Caco-2 (cell line): Measurements from ENCODE around the gene CLDN20. TPM values are rescaled to one million over a fixed set of nuclear protein-coding genes. Genes with fewer than 3 reads are reported as not detected.
"Not testable (repeated sequence)": the region's sequence is repeated elsewhere in the genome, so short reads cannot be mapped to it uniquely, and the experiment has no call there.

Source experiments
- Bru-seq: library from RNA; stranded (reverse); fragments of 400-500 nt; gene quantifications from one replicate; lab custom pipeline; 2021; lab: Mats Ljungman, UMichigan
- BruChase-seq, 2 experiments: library from RNA; stranded (reverse); fragments of 400-500 nt; gene quantifications; one replicate each; lab custom pipeline; 2021; lab: Mats Ljungman, UMichigan
- BruUV-seq: library from RNA; stranded (reverse); fragments of 400-500 nt; replicated peaks from 2 replicates; lab custom pipeline; 2021; lab: Mats Ljungman, UMichigan
- CTCF ChIA-PET: fragments of 300-600 bp; sonication (Branson Sonifier 250); formaldehyde crosslinking; loops from one replicate; lab custom pipeline; 2022; ENCODE audit warnings: antibody characterized with exemption; lab: Charles Lee
- POLR2A ChIA-PET: fragments of 300-600 bp; sonication (Branson Sonifier 250); formaldehyde crosslinking; loops from one replicate; lab custom pipeline; 2022; ENCODE audit warnings: antibody characterized with exemption; lab: Charles Lee
- DNase-seq, 2 experiments: peaks; one replicate each; pipeline versions ENCODE4 v3.0.0 to v3.0.0-alpha.2; 2020 to 2022
- H3K27me3 ChIP-seq: replicated peaks from 2 replicates; pipeline ENCODE4 v1.6.0; 2011; ENCODE audit warnings: low read length; ENCODE audit not compliant: control insufficient read depth, insufficient read depth
- H3K36me3 ChIP-seq: 2 replicates; pipeline ENCODE4 v1.5.1; 2011; ENCODE audit warnings: low read length; ENCODE audit not compliant: control insufficient read depth, insufficient read depth
- H3K4me1 ChIP-seq: fragments of 250-450 bp; sonication (Bioruptor Pico); 2 replicates; pipeline ENCODE4 v1.5.1; 2020; ENCODE audit warnings: mild to moderate bottlenecking
- H3K4me3 ChIP-seq: 2 replicates; pipeline ENCODE4 v1.5.1; 2011; ENCODE audit warnings: low read depth, mild to moderate bottlenecking, control low read depth, low read length
- H3K9me3 ChIP-seq: fragments of 250-450 bp; sonication (Bioruptor Pico); 2 replicates; pipeline ENCODE4 v1.5.1; 2020; ENCODE audit warnings: mild to moderate bottlenecking, moderate library complexity
- H3K27ac Mint-ChIP-seq: one replicate; pipeline ENCODE4 v1.8.0; 2022; ENCODE audit warnings: mixed read lengths; ENCODE audit not compliant: unreplicated experiment
- H3K27me3 Mint-ChIP-seq: one replicate; pipeline ENCODE4 v1.8.0; 2022; ENCODE audit warnings: mixed read lengths; ENCODE audit not compliant: insufficient read depth, unreplicated experiment
- H3K36me3 Mint-ChIP-seq: one replicate; pipeline ENCODE4 v1.8.0; 2022; ENCODE audit warnings: mild to moderate bottlenecking, mixed read lengths; ENCODE audit not compliant: insufficient read depth, unreplicated experiment
- H3K4me1 Mint-ChIP-seq: one replicate; pipeline ENCODE4 v1.8.0; 2022; ENCODE audit warnings: low read depth, mixed read lengths; ENCODE audit not compliant: unreplicated experiment
- H3K4me3 Mint-ChIP-seq: one replicate; pipeline ENCODE4 v1.8.0; 2022; ENCODE audit warnings: mild to moderate bottlenecking, moderate library complexity, mixed read lengths; ENCODE audit not compliant: unreplicated experiment
- H3K9me3 Mint-ChIP-seq: one replicate; pipeline ENCODE4 v1.8.0; 2022; ENCODE audit warnings: mixed read lengths; ENCODE audit not compliant: unreplicated experiment
- intact Hi-C: fragments of 100-400 bp; cut with micrococcal nuclease; formaldehyde crosslinking; loops from one replicate; pipeline ENCODE4 v1.10.0; 2022; ENCODE audit not compliant: unreplicated experiment
- long read RNA-seq: library from polyadenylated mRNA; stranded (forward); transcript quantifications from one replicate; pipeline ENCODE4 v2.0.0, GENCODE V29; 2022
- total RNA-seq: library from RNA; stranded (reverse); gene quantifications from 2 replicates; pipeline ENCODE4 v1.2.3, GENCODE V29; 2022
- TF ChIP-seq, protein P1 (sequence below), 2 experiments: fragments of 200-600 bp in 1 of 2; IDR thresholded peaks; 1 replicate in 1 of 2; 2 replicates in 1 of 2; pipeline versions ENCODE4 v1.5.1 to v1.8.0; 2011 to 2022; ENCODE audit warnings: antibody characterized with exemption in 1 of 2, control low read depth in 1 of 2, inconsistent platforms in 1 of 2, low read depth in 1 of 2, low read length in 1 of 2, mild to moderate bottlenecking in 1 of 2, moderate library complexity in 1 of 2; ENCODE audit not compliant: insufficient read depth in 1 of 2, severe bottlenecking in 1 of 2, unreplicated experiment in 1 of 2

CLDN20 gene, protein sequence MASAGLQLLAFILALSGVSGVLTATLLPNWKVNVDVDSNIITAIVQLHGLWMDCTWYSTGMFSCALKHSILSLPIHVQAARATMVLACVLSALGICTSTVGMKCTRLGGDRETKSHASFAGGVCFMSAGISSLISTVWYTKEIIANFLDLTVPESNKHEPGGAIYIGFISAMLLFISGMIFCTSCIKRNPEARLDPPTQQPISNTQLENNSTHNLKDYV
- total RNA-seq (not detected in 2 replicates), Bru-seq, nascent RNA (percentile 5 among the genes with signal in this experiment), BruChase-seq, experiment 1, labeled RNA remaining after a 2-hour chase (percentile 6 among the genes with signal in this experiment), BruChase-seq, experiment 2, labeled RNA remaining after a 6-hour chase (not detected)
- long read RNA-seq, partial matches to known transcripts = 0 of 13 reads
- long read RNA-seq, other reads (novel, unspliced or antisense) = 13 of 13 reads

DNA sequence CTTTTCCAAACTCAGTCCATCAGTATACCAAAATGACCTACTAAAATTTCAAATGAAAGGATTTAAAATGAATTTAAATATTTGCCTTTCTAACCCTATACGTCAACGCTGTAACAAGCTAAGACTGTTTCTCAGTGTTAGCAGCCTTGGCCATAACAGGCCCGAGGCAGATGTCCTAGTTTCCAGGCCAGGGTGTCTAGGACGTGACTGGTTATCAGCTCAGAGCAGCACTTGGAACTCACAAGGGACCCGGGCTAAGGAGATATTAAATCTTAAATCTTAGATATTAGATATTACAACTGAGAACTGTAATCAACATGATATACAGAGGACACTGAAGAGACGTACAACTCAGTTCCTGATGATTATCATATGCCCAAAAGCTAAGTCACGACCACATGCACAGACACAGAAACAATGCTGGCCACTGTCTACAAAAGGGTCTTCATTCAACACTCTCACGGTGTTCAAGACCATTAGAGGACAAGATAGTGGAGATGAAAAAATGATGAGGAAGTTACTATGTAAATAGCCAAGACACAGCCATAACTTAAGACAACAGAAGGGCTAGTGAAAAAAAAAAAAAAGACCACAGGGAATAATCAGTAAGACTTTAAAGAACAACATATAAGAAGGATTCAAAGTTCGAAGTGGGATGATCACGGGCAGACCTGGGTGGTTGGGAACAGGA lies at the start of gene CLDN20:
Gene CLDN20 (plus strand): TSS at position 641 of the 691 bp plus-strand sequence. CDS start 11,707 bp downstream, outside the sequence.
- peaks cover 4% of the 10 kb centered on the region; the same call in 1 of the 2 replicates for H3K4me1 ChIP-seq
- peaks cover 1% of the 10 kb centered on the region for H3K36me3 ChIP-seq
- H3K27me3 ChIP-seq = no peaks in the 10 kb centered on the region
- no TSS peak for BruUV-seq
- Mint-ChIP-seq H3K9me3 (no peaks in the 10 kb centered on the region), H3K4me1 (no peaks in the 10 kb centered on the region), H3K36me3 (peaks cover 13% of the 10 kb centered on the region), H3K27me3 (no peaks in the 10 kb centered on the region), H3K4me3 (no peak within 1 kb of the TSS), H3K27ac (no peak within 1 kb of the TSS)
- POLR2A ChIA-PET = no interaction called here
- no peak for DNase-seq
- TF ChIP-seq, protein P1, sequence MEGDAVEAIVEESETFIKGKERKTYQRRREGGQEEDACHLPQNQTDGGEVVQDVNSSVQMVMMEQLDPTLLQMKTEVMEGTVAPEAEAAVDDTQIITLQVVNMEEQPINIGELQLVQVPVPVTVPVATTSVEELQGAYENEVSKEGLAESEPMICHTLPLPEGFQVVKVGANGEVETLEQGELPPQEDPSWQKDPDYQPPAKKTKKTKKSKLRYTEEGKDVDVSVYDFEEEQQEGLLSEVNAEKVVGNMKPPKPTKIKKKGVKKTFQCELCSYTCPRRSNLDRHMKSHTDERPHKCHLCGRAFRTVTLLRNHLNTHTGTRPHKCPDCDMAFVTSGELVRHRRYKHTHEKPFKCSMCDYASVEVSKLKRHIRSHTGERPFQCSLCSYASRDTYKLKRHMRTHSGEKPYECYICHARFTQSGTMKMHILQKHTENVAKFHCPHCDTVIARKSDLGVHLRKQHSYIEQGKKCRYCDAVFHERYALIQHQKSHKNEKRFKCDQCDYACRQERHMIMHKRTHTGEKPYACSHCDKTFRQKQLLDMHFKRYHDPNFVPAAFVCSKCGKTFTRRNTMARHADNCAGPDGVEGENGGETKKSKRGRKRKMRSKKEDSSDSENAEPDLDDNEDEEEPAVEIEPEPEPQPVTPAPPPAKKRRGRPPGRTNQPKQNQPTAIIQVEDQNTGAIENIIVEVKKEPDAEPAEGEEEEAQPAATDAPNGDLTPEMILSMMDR (IDR thresholded peaks at IDR 0.05; ENCODE audit: insufficient read depth in 1 of 2, low read depth in 1 of 2, low read length in 1 of 2, severe bottlenecking in 1 of 2, unreplicated experiment in 1 of 2) = no peak
- CTCF ChIA-PET = no interaction called here
- intact Hi-C loops = no loop called here
- no peak within 1 kb of the TSS for H3K4me3 ChIP-seq
- H3K9me3 ChIP-seq = no peaks in the 10 kb centered on the region

DNA sequence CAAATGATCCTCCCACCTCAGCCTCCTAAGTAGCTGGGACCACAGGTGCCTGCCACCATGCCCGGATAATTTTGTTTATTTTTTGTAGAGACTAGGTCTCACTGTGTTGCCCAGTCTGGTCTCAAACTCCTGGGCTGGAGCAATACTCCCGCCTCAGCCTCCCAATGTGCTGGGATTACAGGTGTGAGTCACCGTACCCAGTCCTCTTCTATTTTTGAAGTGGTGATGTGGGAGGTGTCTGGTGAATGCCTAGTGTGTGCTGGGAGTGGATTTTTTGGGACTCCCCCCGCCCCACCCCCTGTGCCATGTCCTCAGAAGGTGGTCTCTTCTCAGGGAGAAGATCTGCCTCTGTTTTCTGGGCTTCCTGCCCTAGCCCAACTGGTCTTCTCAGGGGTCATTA lies 47.9 kb upstream of the CLDN20 start:
- TF ChIP-seq, protein P1 (IDR thresholded peaks at IDR 0.05; ENCODE audit: insufficient read depth in 1 of 2, low read depth in 1 of 2, low read length in 1 of 2, severe bottlenecking in 1 of 2, unreplicated experiment in 1 of 2) = no peak

DNA sequence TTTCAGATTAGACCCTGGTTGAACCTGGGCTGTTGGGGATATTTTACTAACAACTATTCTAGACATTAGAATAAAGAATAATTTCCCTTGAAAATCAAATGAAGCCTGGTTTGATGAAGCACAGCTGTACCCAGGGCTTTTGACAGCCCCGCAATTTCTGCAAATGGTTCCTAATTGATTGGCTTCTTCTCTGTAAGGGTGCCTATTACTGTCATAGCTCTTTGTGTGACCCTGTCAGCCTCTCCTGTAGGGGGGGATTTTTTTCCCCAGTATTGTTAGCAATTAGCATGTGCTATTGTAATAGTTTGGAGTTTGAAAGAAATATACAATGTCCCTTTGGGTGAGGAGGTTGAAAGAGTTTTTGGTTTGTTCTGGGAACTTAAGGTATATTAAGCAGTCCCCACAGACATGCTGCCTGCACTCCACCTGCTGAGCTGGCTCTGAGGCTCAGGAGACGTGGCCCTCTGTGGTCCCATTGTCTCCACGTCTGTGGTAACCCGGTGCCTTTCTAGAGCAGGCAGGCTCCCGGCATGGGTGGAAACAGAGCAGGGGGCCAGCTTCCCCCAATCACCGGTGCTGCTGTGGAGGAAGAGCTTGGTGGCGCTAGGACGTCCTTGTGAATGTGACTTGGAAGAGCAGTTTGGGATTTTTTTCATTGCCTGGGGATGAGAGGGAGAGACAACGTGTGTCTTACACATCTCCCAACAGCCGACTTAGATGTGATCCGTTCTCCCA lies 47.3 kb upstream of the CLDN20 start:
- DNase-seq = no peak
- Mint-ChIP-seq H3K27ac (no peak overlapping the region), H3K9me3 (no peaks in the 10 kb centered on the region), H3K4me3 (no peak overlapping the region), H3K4me1 (peaks cover 12% of the 10 kb centered on the region), H3K27me3 (no peaks in the 10 kb centered on the region), H3K36me3 (no peaks in the 10 kb centered on the region)
- TF ChIP-seq, protein P1 (IDR thresholded peaks at IDR 0.05; ENCODE audit: insufficient read depth in 1 of 2, low read depth in 1 of 2, low read length in 1 of 2, severe bottlenecking in 1 of 2, unreplicated experiment in 1 of 2) = no peak
- no TSS peak for BruUV-seq
- ChIA-PET POLR2A (no interaction called here), CTCF (no interaction called here)
- Histone ChIP-seq H3K4me3 (no peak overlapping the region), H3K36me3 (no peaks in the 10 kb centered on the region), H3K27me3 (no peaks in the 10 kb centered on the region), H3K4me1 (no peaks in the 10 kb centered on the region), H3K9me3 (no peaks in the 10 kb centered on the region)
- intact Hi-C loops = no loop called here

More for the DNA sequence above, 47.9 kb upstream of the CLDN20 start:
- Histone ChIP-seq H3K4me3 (no peak overlapping the region), H3K36me3 (no peaks in the 10 kb centered on the region), H3K4me1 (no peaks in the 10 kb centered on the region), H3K27me3 (no peaks in the 10 kb centered on the region), H3K9me3 (no peaks in the 10 kb centered on the region)
- Mint-ChIP-seq H3K36me3 (no peaks in the 10 kb centered on the region), H3K4me1 (peaks cover 8% of the 10 kb centered on the region), H3K4me3 (no peak overlapping the region), H3K9me3 (no peaks in the 10 kb centered on the region), H3K27ac (no peak overlapping the region), H3K27me3 (no peaks in the 10 kb centered on the region)
- POLR2A ChIA-PET = no interaction called here
- CTCF ChIA-PET = no interaction called here
- BruUV-seq = no TSS peak
- no peak for DNase-seq
- intact Hi-C loops = no loop called here

DNA sequence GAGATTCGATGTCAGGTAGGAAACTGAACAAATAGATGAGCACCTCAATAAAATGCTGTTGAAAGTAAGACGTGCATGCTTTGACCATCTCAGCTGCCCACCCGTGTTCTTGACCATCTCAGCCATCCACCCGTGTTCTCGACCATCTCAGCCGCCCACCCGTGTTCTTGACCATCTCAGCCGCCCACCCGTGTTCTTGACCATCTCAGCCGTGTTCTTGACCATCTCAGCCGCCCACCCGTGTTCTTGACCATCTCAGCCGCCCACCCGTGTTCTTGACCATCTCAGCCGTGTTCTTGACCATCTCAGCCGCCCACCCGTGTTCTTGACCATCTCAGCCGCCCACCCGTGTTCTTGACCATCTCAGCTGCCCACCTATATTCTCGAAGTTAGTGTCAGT lies 45.1 kb upstream of the CLDN20 start:
- H3K4me1 ChIP-seq, H3K9me3 Mint-ChIP-seq, H3K36me3 Mint-ChIP-seq, CTCF ChIA-PET, H3K36me3 ChIP-seq, POLR2A ChIA-PET, H3K27me3 ChIP-seq, H3K27ac Mint-ChIP-seq, intact Hi-C loops, H3K4me3 Mint-ChIP-seq, DNase-seq, H3K4me3 ChIP-seq, H3K27me3 Mint-ChIP-seq, BruUV-seq, H3K9me3 ChIP-seq: not testable (repeated sequence)
- H3K4me1 Mint-ChIP-seq = peaks cover 14% of the 10 kb centered on the region
